HepG2 (cell line): Measurements from ENCODE around the gene CORO1A. TPM values are rescaled to one million over a fixed set of nuclear protein-coding genes. Genes with fewer than 3 reads are reported as not detected.

Experiments used
- BRCA1 ChIP-seq: sonication (generic); formaldehyde crosslinking; IDR thresholded peaks from 2 replicates; pipeline ENCODE4 v1.4.0; 2020; ENCODE audit warnings: missing genetic modification reagents
- BRD4 ChIP-seq: sonication (generic); formaldehyde crosslinking; IDR thresholded peaks from 2 replicates; pipeline ENCODE4 v1.4.0; 2020; ENCODE audit warnings: missing genetic modification reagents
- HNRNPH1 ChIP-seq: fragments of 200-400 bp; formaldehyde crosslinking; optimal IDR thresholded peaks from 2 replicates; pipeline ENCODE3; 2017; ENCODE audit warnings: mild to moderate bottlenecking, low read depth, low read length
- JARID2 ChIP-seq: sonication (generic); formaldehyde crosslinking; IDR thresholded peaks from 2 replicates; pipeline ENCODE4 v1.8.1; 2023; ENCODE audit warnings: missing genetic modification reagents, inconsistent platforms; ENCODE audit not compliant: insufficient replicate concordance
- PHB2 ChIP-seq: fragments of 450-650 bp; IDR thresholded peaks from 2 replicates; pipeline ENCODE4 v1.6.1; 2018; ENCODE audit not compliant: partially characterized antibody
- SIX4 ChIP-seq: sonication (generic); formaldehyde crosslinking; IDR thresholded peaks from 2 replicates; pipeline ENCODE4 v1.4.0; 2020; ENCODE audit warnings: missing genetic modification reagents
- SRSF4 ChIP-seq: fragments of 200-400 bp; formaldehyde crosslinking; IDR thresholded peaks from one replicate; pipeline ENCODE4 v1.6.1; 2018; ENCODE audit warnings: mild to moderate bottlenecking, low read depth, low read length, moderate library complexity; ENCODE audit not compliant: poor library complexity, severe bottlenecking
- YEATS2 ChIP-seq: sonication (generic); formaldehyde crosslinking; IDR thresholded peaks from 2 replicates; pipeline ENCODE4 v1.4.0; 2020; ENCODE audit warnings: missing genetic modification reagents, borderline replicate concordance
- ZFP36 ChIP-seq: fragments of 150-350 bp; IDR thresholded peaks from 2 replicates; pipeline ENCODE4 v1.6.1; 2018; ENCODE audit warnings: borderline replicate concordance, low read length, low read depth; ENCODE audit not compliant: partially characterized antibody
- ZMAT3 ChIP-seq: sonication (generic); formaldehyde crosslinking; conservative IDR thresholded peaks from 2 replicates; pipeline ENCODE4 v1.7.0; 2021; ENCODE audit warnings: missing genetic modification reagents
- ZNF205 ChIP-seq: IDR thresholded peaks from 2 replicates; pipeline ENCODE4 v1.6.1; 2018; ENCODE audit warnings: missing biosample characterization, missing genetic modification reagents
- ZNF335 ChIP-seq: sonication (generic); formaldehyde crosslinking; IDR thresholded peaks from 2 replicates; pipeline ENCODE4 v1.4.0; 2020; ENCODE audit warnings: missing genetic modification reagents
- ZNF598 ChIP-seq: sonication (generic); formaldehyde crosslinking; IDR thresholded peaks from 2 replicates; pipeline ENCODE4 v1.5.1; 2020; ENCODE audit warnings: mild to moderate bottlenecking, missing genetic modification reagents, borderline replicate concordance
- ZNF678 ChIP-seq: sonication (generic); formaldehyde crosslinking; IDR thresholded peaks from 2 replicates; pipeline ENCODE4 v1.4.0; 2020; ENCODE audit warnings: mild to moderate bottlenecking, missing genetic modification reagents
- ZNF749 ChIP-seq: sonication (generic); formaldehyde crosslinking; IDR thresholded peaks from 2 replicates; pipeline ENCODE4 v1.8.0; 2022; ENCODE audit warnings: mild to moderate bottlenecking, missing genetic modification reagents, moderate library complexity, borderline replicate concordance
- ZNF776 ChIP-seq: sonication (generic); formaldehyde crosslinking; IDR thresholded peaks from 2 replicates; pipeline ENCODE4 v1.4.0; 2020; ENCODE audit warnings: mild to moderate bottlenecking, missing genetic modification reagents
- ZNF850 ChIP-seq: sonication (generic); formaldehyde crosslinking; conservative IDR thresholded peaks from 2 replicates; pipeline ENCODE4 v1.9.0; 2021; ENCODE audit warnings: mild to moderate bottlenecking, missing genetic modification reagents
- polyA plus RNA-seq, 8 experiments: library from polyadenylated mRNA; depleted of rRNA in 3 of 8; stranded (reverse) in 7 of 8; unstranded in 1 of 8; fragments of >200 nt; fragmentation: Illumina TruSeq in 4 of 8; extraction: Trizol in 4 of 8; gene quantifications; 2 replicates each; pipeline versions ENCODE4 v1.2.1 to v1.2.3, GENCODE V29; 2011 to 2016; ENCODE audit warnings: low read depth in 4 of 8, missing spikeins in 1 of 8, mixed read lengths in 1 of 8; ENCODE audit not compliant: insufficient read depth in 1 of 8
- total RNA-seq, 5 experiments: library from RNA; depleted of rRNA; stranded (reverse); fragments of >200 nt; fragmentation: Illumina TruSeq; extraction: Trizol; gene quantifications; 2 replicates each; pipeline ENCODE4 v1.2.3, GENCODE V29; 2016; ENCODE audit warnings: low read depth in 1 of 5
- TF ChIP-seq, protein P1 (sequence below): sonication (generic); formaldehyde crosslinking; conservative IDR thresholded peaks from 2 replicates; pipeline ENCODE4 v1.8.0; 2022; ENCODE audit warnings: missing genetic modification reagents
- TF ChIP-seq, protein P2 (sequence below): sonication (generic); formaldehyde crosslinking; IDR thresholded peaks from 2 replicates; pipeline ENCODE4 v1.4.0; 2020; ENCODE audit warnings: mild to moderate bottlenecking, missing genetic modification reagents, borderline replicate concordance
- TF ChIP-seq, protein P3 (sequence below): sonication (generic); formaldehyde crosslinking; IDR thresholded peaks from 2 replicates; pipeline ENCODE4 v1.5.0; 2020; ENCODE audit warnings: missing genetic modification reagents
- TF ChIP-seq, protein P4 (sequence below): sonication (generic); formaldehyde crosslinking; IDR thresholded peaks from 2 replicates; pipeline ENCODE4 v1.8.1; 2023; ENCODE audit warnings: mild to moderate bottlenecking, inconsistent platforms, moderate library complexity, missing genetic modification reagents, borderline replicate concordance
- TF ChIP-seq, protein P5 (sequence below): sonication (generic); formaldehyde crosslinking; IDR thresholded peaks from 2 replicates; pipeline ENCODE4 v1.8.1; 2023; ENCODE audit warnings: mild to moderate bottlenecking, missing genetic modification reagents

CORO1A gene
- total and polyA plus RNA-seq, 2 of the 13 experiments (the other 11 are each of a cell fraction or from before 2014, with no cell fraction given) = 6.5 to 12.9 TPM

DNA sequence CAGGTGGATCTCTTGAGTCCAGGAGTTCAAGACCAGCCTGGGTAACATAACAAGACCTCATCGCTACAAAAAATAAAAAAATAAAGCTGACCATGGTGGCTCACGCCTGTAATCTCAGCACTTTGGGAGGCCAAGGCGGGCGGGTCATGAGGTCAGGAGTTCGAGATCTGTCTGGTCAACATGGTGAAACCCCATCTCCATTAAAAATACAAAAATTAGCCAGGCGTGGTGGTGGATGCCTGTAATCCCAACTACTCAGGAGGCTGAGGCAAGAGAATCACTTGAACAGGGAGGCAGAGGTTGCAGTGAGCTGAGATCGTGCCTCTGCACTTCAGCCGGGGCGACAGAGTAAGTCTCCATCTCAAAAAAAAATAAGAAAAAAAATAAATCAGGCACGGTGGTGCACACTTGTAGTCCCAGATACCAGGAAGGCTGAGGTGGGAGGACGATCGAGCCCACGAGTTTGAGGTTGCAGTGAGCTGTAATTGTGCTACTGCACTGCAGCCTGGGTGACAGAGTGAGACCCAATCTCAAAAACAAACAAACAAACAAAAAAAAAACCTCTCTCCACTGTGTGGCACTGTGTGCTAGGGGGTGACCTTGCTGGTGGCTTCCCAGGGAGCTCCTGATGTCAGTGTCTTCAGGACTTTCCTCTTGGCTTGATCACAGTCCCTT lies 40.6 kb upstream of the CORO1A start (continued):
- TF ChIP-seq ZNF749 (CRISPR knock-in tag) (no peak), ZNF205 (CRISPR knock-in tag) (no peak), BRCA1 (CRISPR knock-in tag) (0 out of 2 replicates have a peak, but pooled peaks have one; percentile 23), ZNF850 (CRISPR knock-in tag) (no peak), ZNF678 (CRISPR knock-in tag) (no peak), YEATS2 (CRISPR knock-in tag) (no peak), ZNF598 (CRISPR knock-in tag) (no peak), ZNF335 (CRISPR knock-in tag) (no peak), SIX4 (no peak), SRSF4 (no peak), ZNF776 (no peak), ZMAT3 (no peak), HNRNPH1 (no peak), JARID2 (CRISPR knock-in tag) (no peak), PHB2 (no peak), BRD4 (CRISPR knock-in tag) (0 out of 2 replicates have a peak, but pooled peaks have one; percentile 36), ZFP36 (no peak)
- TF ChIP-seq, protein P1, sequence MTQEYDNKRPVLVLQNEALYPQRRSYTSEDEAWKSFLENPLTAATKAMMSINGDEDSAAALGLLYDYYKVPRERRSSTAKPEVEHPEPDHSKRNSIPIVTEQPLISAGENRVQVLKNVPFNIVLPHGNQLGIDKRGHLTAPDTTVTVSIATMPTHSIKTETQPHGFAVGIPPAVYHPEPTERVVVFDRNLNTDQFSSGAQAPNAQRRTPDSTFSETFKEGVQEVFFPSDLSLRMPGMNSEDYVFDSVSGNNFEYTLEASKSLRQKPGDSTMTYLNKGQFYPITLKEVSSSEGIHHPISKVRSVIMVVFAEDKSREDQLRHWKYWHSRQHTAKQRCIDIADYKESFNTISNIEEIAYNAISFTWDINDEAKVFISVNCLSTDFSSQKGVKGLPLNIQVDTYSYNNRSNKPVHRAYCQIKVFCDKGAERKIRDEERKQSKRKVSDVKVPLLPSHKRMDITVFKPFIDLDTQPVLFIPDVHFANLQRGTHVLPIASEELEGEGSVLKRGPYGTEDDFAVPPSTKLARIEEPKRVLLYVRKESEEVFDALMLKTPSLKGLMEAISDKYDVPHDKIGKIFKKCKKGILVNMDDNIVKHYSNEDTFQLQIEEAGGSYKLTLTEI (CRISPR knock-in tag) = no peak
- TF ChIP-seq, protein P2, sequence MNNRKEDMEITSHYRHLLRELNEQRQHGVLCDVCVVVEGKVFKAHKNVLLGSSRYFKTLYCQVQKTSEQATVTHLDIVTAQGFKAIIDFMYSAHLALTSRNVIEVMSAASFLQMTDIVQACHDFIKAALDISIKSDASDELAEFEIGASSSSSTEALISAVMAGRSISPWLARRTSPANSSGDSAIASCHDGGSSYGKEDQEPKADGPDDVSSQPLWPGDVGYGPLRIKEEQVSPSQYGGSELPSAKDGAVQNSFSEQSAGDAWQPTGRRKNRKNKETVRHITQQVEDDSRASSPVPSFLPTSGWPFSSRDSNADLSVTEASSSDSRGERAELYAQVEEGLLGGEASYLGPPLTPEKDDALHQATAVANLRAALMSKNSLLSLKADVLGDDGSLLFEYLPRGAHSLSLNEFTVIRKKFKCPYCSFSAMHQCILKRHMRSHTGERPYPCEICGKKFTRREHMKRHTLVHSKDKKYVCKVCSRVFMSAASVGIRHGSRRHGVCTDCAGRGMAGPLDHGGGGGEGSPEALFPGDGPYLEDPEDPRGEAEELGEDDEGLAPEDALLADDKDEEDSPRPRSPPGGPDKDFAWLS (CRISPR knock-in tag) = no peak
- TF ChIP-seq, protein P3, sequence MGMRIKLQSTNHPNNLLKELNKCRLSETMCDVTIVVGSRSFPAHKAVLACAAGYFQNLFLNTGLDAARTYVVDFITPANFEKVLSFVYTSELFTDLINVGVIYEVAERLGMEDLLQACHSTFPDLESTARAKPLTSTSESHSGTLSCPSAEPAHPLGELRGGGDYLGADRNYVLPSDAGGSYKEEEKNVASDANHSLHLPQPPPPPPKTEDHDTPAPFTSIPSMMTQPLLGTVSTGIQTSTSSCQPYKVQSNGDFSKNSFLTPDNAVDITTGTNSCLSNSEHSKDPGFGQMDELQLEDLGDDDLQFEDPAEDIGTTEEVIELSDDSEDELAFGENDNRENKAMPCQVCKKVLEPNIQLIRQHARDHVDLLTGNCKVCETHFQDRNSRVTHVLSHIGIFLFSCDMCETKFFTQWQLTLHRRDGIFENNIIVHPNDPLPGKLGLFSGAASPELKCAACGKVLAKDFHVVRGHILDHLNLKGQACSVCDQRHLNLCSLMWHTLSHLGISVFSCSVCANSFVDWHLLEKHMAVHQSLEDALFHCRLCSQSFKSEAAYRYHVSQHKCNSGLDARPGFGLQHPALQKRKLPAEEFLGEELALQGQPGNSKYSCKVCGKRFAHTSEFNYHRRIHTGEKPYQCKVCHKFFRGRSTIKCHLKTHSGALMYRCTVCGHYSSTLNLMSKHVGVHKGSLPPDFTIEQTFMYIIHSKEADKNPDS (CRISPR knock-in tag) = no peak
- TF ChIP-seq, protein P4, sequence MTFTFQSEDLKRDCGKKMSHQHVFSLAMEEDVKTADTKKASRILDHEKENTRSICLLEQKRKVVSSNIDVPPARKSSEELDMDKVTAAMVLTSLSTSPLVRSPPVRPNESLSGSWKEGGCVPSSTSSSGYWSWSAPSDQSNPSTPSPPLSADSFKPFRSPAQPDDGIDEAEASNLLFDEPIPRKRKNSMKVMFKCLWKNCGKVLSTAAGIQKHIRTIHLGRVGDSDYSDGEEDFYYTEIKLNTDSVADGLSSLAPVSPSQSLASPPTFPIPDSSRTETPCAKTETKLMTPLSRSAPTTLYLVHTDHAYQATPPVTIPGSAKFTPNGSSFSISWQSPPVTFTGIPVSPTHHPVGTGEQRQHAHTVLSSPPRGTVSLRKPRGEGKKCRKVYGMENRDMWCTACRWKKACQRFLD (CRISPR knock-in tag) = no peak
- TF ChIP-seq, protein P5, sequence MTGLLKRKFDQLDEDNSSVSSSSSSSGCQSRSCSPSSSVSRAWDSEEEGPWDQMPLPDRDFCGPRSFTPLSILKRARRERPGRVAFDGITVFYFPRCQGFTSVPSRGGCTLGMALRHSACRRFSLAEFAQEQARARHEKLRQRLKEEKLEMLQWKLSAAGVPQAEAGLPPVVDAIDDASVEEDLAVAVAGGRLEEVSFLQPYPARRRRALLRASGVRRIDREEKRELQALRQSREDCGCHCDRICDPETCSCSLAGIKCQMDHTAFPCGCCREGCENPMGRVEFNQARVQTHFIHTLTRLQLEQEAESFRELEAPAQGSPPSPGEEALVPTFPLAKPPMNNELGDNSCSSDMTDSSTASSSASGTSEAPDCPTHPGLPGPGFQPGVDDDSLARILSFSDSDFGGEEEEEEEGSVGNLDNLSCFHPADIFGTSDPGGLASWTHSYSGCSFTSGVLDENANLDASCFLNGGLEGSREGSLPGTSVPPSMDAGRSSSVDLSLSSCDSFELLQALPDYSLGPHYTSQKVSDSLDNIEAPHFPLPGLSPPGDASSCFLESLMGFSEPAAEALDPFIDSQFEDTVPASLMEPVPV = no peak
